K562 treated with DMSO at 1 percent for 12 hours (cell line): Measurements from ENCODE around the gene NKAIN4. TPM values are rescaled to one million over a fixed set of nuclear protein-coding genes. Genes with fewer than 3 reads are reported as not detected.

Experiments
- total RNA-seq: library from RNA; unstranded; fragments of 300-600 nt; gene quantifications from 2 replicates; pipeline ENCODE4 v1.2.3, GENCODE V29; 2022; ENCODE audit not compliant: insufficient read depth

The NKAIN4 gene
- total RNA-seq, result not detected in 2 replicates

DNA sequence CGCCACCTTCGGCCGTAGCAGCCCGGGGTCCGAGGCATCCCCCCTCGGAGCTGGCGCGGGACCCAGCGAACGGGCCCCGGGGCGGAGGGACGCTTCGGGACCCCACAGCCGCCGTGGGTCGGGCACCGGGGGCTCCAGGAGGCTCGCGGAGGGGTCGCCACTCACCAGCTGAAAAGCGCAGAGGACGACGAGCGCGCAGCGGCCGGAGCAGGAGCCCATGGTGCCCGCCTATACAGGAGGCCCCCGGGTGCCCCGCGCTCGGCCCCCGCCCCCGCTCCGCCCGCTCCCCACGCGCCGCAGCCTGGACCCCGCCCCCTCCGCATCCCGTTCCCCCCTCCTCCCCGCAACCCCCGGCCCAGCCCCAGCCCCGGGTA is at the start of gene NKAIN4:
Gene NKAIN4 (minus strand): TSS at position 232 of the 374 bp plus-strand sequence. CDS start 13 bp downstream, at position 219.

DNA sequence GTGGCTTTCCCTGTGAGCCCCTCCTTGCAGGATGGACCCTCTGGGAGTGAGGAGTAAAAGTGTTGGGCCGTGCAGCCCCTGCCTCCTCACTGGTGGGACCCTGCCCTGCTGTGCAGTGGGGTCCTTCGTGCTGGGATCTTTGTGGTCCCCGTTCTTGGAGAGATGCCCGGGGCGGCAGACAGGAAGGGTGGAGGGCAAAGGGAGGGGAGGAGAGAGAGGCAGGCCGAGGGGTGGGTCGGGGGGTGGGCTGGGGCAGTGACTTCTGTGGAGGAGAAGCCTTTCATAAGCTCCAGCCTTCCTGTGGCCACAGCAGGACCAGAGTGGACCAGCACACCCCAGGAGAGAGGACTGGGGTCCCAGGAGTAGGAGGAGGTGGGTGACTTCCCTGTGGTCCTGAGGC is 38.6 kb upstream of the NKAIN4 start, which contains the start of gene COL20A1:
Gene COL20A1 (plus strand): TSS at position 283 of the 400 bp plus-strand sequence. CDS start 1,922 bp downstream, outside the sequence.

DNA sequence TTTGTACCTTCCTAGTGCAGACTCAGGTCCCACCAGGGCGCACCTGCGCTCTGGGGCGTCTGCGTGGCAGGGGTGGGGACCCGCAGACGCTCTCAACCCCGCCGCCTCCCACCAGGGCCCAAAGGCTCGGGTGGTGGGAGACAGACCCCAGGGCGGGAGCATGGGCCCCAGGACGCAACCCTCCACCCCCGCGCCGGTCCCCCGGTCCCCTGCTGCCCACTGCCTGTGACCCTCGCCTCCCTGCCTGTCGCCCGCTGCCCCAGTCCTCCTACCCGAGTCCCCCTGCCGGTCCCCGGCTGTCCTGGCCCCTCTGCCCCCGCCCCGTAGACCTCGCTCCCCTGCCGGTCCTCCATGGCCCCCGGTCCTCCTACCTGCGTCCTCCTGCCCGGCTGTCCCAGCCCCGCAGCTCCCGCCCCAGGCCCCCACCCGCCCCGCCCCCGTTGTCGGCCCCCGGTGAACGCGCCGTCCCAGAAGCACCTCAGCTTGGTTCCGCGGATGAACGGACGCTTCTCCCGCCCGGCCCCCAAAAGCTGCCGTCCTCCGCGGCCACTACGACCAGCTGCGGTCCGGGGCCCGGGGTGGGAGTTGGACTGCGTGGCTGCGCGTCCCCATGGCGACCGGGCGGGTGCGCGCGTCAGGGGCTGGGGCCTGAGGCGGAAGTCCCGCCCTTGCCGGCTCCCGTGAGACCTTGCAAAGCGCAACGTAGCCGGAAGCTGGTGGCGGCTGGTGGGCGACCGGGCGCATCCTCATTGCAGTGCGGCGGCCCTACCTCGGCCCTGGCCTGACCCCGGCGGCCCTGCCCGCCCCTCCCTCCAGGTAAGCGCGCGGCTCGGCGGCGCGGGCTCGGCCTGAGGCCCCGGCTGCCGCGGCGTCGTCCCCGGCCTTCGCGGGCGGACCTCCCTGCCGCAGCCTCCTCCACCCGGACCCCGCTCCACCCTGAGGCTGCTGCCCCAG is 18.1 kb upstream of the NKAIN4 start, which contains the start of gene ARFGAP1:
Gene ARFGAP1 (plus strand): TSS at position 709 of the 954 bp plus-strand sequence. CDS start 2,768 bp downstream, outside the sequence.

DNA sequence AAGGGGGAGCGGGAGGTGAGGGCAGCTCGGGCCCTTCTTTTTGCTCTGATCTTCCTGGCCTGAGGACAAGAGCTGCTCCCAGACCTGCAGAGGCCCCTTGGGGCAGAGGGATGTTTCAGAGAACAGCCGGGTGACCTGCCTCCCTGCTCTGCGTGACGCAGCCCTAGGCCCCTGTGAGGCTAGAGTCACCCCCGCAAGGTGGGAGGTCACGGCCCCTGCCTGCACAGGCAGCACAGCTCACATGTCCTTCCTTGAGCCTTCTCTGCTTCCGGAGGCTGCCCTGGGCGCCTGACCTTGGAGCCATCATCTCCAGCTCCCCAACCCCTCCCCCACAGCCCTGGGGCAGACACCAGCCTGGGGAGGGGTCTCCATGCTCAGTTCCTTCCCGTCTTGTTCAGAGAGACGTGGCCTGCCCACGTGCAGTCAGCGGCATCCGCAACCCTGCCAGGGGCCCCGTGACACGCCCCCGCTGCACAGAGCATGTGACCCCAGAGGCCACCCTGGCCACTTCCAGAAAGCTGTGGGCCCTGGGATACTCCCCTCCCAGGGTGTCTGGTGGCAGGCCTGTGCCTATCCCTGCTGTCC is 18.8 kb downstream of the NKAIN4 start, which contains the start of gene BIRC7:
Gene BIRC7 (plus strand): TSS at position 507 of the 585 bp plus-strand sequence. CDS start 192 bp downstream, outside the sequence.

DNA sequence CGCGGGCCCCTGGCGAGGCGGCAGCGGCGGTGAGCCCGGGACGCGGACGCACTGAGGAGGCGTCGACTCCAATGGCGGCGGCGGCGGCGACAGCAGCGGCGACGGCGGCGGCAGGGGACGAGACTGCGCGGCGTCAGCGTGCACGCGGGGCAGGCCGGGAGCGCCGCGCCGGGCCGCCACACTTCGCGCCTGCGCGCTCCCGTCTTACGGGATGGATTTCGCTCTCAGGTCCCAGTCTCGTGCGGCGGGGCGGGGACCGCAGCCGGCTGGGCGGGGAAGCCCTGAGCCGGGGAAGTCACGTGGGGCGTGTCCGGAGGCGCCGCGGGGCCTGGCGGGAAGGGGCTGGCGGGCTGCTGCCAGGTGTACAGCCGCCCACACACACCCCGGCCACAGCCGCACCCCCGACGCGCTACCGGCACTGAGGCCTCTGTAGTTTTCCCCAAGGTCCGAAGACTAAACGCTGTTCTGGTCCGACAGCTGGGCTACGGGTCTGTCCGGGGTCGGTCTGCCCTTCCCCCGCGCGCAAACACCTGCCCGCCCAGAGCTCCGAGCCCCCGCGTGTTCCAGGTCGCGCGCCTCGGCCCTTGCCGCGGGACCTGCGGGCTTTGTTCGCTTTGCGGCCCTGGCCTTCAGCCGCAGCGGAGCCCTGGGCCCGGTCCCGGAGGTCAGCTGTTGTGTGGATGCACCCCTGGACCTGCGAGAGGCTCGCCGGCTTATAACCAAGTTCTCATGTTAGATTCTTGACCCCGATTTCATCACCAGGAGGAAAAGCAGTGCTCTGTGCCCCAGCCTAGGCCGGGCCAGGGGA is 38.0 kb downstream of the NKAIN4 start, which contains the start of gene YTHDF1:
Gene YTHDF1 (minus strand): TSS at position 91 of the 808 bp plus-strand sequence. CDS start 239 bp downstream, outside the sequence.

Other genes starting within 250 kb of the NKAIN4 start
- gene BHLHE23, start 247.5 kb downstream of the NKAIN4 start, total RNA-seq, result not detected in 2 replicates
- gene YTHDF1, start 38.3 kb downstream of the NKAIN4 start, total RNA-seq, result 20.4 and 45.3 TPM in 2 replicates
- gene BIRC7, start 18.6 kb downstream of the NKAIN4 start, total RNA-seq, result 1.2 TPM in 1 of 2 replicates, not detected in the other
- gene ARFGAP1, start 18.4 kb upstream of the NKAIN4 start, total RNA-seq, result 73.1 and 83.3 TPM in 2 replicates
- gene COL20A1, start 38.7 kb upstream of the NKAIN4 start, total RNA-seq, result not detected in 2 replicates
- not detected in 2 replicates for gene CHRNA4, start 106.9 kb upstream of the NKAIN4 start, total RNA-seq
- gene KCNQ2, start 218.2 kb upstream of the NKAIN4 start, total RNA-seq, result not detected in 2 replicates
- gene EEF1A2, start 244.6 kb upstream of the NKAIN4 start, total RNA-seq, result 52.9 and 73.8 TPM in 2 replicates